BE2C (cell line): ENCODE measurements around the gene CORO2B.

Source experiments
- DNase-seq: peaks from one replicate; pipeline ENCODE4 v3.0.0-alpha.2; 2020
- H3K27me3 ChIP-seq: fragments of 250-450 bp; sonication (Bioruptor Pico); 2 replicates; pipeline ENCODE4 v1.5.1; 2020; ENCODE audit warnings: mild to moderate bottlenecking
- H3K36me3 ChIP-seq: fragments of 250-450 bp; sonication (Bioruptor Pico); 2 replicates; pipeline ENCODE4 v1.5.1; 2020; ENCODE audit warnings: mild to moderate bottlenecking
- H3K4me1 ChIP-seq: fragments of 250-450 bp; sonication (Bioruptor Pico); 2 replicates; pipeline ENCODE4 v1.5.1; 2020
- H3K4me3 ChIP-seq: 2 replicates; pipeline ENCODE4 v1.5.1; 2011; ENCODE audit warnings: low read depth, low read length
- H3K9me3 ChIP-seq: fragments of 250-450 bp; sonication (Bioruptor Pico); 2 replicates; pipeline ENCODE4 v1.5.1; 2020
- TF ChIP-seq, protein P1 (sequence below): IDR thresholded peaks from 2 replicates; pipeline ENCODE4 v1.5.1; 2012; ENCODE audit warnings: mild to moderate bottlenecking, low read depth, low read length

CORO2B gene

DNA sequence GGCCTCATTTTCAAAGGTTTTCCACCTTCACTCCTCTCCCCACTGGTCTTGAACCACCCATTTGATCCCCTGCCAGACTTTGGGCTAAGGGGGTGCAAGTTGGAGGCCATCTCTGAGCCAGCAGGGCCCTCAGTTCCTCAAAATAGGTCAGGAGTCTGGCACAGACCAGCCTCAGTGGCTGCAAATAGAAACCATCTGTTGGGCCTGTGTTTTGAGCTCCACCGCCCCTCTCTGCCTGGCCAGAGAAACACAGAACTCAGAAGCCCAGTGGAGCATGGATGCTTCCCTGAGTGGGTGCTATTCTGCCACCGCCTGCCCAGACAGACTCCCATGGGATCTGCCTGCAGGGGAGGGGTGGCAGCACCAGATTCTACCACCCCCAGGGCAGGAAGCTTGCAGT, 56.3 kb downstream of the CORO2B start:
- Histone ChIP-seq H3K4me3 (no peak overlapping the region), H3K9me3 (no peaks in the 10 kb centered on the region), H3K27me3 (no peaks in the 10 kb centered on the region), H3K4me1 (peaks cover 43% of the 10 kb centered on the region), H3K36me3 (no peaks in the 10 kb centered on the region)
- peak; percentile 63 for DNase-seq
- TF ChIP-seq, protein P1, sequence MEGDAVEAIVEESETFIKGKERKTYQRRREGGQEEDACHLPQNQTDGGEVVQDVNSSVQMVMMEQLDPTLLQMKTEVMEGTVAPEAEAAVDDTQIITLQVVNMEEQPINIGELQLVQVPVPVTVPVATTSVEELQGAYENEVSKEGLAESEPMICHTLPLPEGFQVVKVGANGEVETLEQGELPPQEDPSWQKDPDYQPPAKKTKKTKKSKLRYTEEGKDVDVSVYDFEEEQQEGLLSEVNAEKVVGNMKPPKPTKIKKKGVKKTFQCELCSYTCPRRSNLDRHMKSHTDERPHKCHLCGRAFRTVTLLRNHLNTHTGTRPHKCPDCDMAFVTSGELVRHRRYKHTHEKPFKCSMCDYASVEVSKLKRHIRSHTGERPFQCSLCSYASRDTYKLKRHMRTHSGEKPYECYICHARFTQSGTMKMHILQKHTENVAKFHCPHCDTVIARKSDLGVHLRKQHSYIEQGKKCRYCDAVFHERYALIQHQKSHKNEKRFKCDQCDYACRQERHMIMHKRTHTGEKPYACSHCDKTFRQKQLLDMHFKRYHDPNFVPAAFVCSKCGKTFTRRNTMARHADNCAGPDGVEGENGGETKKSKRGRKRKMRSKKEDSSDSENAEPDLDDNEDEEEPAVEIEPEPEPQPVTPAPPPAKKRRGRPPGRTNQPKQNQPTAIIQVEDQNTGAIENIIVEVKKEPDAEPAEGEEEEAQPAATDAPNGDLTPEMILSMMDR = 0 out of 2 replicates have a peak, but pooled peaks have one; percentile 8

DNA sequence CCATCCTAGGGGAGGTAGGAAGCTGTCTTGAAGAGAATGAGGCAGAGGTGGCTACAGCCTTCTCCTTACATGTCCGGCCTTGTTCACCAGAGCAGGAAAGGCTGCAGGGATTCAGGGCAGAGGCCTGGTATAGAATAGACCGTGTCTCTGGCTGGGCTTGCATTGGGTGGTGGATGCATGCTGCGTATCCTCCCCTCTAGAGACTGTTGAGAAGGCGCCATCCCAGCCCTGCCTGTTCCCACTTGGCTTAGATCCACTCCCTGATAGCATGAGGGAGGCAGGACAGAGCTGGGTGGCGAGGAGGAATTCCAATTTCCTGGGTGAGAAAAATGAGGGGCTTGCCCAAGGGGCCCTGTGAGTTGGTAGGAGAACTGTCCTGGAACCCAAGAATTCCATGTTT, 57.5 kb downstream of the CORO2B start:
- TF ChIP-seq, protein P1 = no peak
- H3K36me3 ChIP-seq = no peaks in the 10 kb centered on the region
- peaks cover 43% of the 10 kb centered on the region for H3K4me1 ChIP-seq
- no peaks in the 10 kb centered on the region for H3K27me3 ChIP-seq
- no peaks in the 10 kb centered on the region for H3K9me3 ChIP-seq
- H3K4me3 ChIP-seq = no peak overlapping the region
- DNase-seq = no peak

DNA sequence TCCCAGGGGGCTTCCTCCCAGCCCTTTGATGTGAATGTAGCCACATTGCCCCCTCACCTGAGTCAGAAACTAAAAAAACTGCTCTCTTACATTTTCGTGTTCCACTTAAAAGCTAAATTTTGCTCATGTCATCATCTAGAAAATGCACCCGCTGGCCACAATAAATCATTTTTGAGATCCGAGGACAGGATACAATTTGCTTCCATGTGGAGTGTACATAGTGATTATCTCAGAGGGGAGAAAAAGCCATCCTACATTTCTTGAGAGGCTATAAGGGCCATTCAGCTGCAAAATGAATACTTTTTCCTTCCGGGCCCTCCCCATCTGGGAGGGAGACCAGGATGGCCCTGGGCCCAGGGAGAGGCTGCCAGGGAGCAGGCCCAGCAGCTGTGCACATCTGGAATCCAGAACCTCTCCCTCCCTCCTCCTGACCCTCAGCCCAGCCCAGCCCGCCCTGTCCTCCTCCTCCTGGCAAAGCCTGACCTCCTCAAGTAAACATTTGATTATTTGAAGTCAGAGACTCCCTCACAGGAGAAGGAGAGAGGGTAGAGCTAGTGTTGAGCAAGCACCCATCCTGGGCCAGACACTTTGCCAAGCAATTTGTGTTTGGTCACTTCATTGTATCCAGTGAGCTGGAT, 59.1 kb downstream of the CORO2B start:
- no peaks in the 10 kb centered on the region for H3K36me3 ChIP-seq
- TF ChIP-seq, protein P1 = no peak
- H3K4me1 ChIP-seq = peaks cover 42% of the 10 kb centered on the region
- H3K9me3 ChIP-seq = no peaks in the 10 kb centered on the region
- H3K27me3 ChIP-seq = no peaks in the 10 kb centered on the region
- no peak for DNase-seq
- no peak overlapping the region for H3K4me3 ChIP-seq

DNA sequence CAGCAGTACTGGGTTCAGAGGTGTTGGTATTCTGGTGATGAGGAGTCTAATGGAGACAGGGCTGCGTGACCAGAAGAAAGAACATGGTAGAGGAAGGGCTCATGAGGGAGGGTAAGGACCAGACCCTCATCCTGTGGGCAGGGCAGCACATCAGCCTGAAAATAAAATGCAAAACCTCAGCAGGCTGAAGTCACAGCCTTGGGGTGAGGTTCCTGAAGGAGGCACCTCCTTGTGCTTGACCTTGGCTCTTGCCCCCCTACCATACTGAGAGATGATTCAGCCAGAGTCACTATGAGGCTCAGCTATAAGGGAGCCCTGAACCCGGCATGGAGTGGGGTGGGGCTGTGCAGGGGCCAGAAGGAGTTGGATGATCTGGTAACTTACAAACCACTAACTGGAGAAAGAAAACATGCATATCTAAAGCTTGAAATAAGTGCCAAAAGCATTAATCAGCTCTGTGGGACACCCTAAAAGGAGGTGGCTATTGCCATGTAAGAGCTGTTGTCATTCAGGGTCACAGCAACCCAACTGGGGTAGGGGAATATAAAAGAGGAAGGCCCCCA, 60.2 kb downstream of the CORO2B start:
- Histone ChIP-seq H3K4me1 (peaks cover 31% of the 10 kb centered on the region), H3K27me3 (no peaks in the 10 kb centered on the region), H3K36me3 (no peaks in the 10 kb centered on the region), H3K9me3 (no peaks in the 10 kb centered on the region), H3K4me3 (no peak overlapping the region)
- TF ChIP-seq, protein P1 = no peak
- DNase-seq = no peak

DNA sequence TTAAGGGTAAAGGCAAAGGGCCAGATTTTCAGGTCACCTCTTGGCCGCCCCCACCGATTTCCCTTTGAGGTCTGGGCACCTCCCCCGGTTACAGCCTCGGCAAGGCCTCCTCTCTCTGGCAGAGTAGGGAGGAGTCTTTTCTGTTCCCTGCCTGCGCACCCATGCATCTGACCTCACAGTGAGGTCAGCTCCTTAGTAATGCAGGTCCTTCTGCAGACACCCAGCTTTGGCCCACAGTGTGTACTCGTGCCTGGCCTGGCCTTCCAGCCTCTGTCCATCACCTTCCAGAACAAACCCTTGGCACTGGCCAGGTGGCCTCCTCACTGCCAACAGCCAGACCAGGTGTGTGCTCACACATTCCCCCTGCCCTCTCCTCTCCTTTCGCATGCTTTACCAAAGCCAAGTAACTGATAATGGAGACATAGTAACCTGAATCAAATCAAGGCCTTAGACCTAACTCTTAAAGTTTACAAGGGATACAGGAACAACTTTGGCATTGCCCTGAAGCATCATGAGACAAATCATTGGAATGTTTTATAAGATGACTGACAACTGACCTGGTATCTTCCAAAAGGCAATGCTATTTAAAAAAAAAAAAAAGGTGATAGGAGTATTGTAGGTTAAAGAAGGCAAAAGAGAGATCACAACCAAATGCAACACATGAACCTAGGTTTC, 61.3 kb downstream of the CORO2B start:
- H3K4me3 ChIP-seq = no peak overlapping the region
- H3K9me3 ChIP-seq = no peaks in the 10 kb centered on the region
- DNase-seq = no peak
- no peaks in the 10 kb centered on the region for H3K27me3 ChIP-seq
- no peaks in the 10 kb centered on the region for H3K36me3 ChIP-seq
- TF ChIP-seq, protein P1 = no peak
- peaks cover 21% of the 10 kb centered on the region for H3K4me1 ChIP-seq

DNA sequence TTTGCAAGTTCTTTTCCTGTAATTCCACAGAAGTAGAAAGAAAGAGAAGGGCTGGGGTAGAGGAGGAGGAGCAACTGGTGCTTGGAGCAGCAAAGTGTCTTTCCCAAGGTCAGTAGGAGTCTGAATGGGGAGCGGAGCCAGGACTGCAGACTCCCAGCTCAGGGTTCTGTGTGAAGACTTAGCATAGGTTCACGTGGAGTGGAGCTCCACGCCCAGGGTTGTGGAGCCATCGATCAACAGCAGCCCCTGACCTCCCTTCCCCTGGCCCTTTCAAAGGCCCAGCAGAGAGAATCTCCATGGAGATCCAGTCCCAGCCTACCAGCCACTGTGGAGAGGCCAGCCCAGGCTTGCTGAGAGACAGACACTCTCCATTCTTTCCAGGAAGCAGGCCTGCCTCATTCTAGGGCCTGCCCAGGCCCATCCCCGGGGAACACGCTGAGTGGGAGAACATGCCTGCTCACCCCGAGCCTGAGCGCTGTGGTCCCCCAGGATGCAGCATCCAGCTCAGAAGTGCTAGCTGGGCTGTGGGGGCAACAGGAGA, 62.1 kb downstream of the CORO2B start:
- Histone ChIP-seq H3K9me3 (no peaks in the 10 kb centered on the region), H3K36me3 (no peaks in the 10 kb centered on the region), H3K27me3 (no peaks in the 10 kb centered on the region), H3K4me3 (no peak overlapping the region), H3K4me1 (peaks cover 14% of the 10 kb centered on the region)
- DNase-seq = peak; percentile 42
- TF ChIP-seq, protein P1 = no peak
